GM19025 (cell line): ENCODE results near the gene ROS1.

Experiments used
- ATAC-seq: cut with Tn5 transposase; IDR thresholded peaks from one replicate; pipeline ENCODE4 v1.9.1; 2021; ENCODE audit warnings: mild to moderate bottlenecking, low read depth, moderate library complexity; ENCODE audit not compliant: unreplicated experiment

Gene ROS1

GRCh38 chr6:117441824-117442264, 16.1 kb upstream of the ROS1 start:
- ATAC-seq = no peak

DNA sequence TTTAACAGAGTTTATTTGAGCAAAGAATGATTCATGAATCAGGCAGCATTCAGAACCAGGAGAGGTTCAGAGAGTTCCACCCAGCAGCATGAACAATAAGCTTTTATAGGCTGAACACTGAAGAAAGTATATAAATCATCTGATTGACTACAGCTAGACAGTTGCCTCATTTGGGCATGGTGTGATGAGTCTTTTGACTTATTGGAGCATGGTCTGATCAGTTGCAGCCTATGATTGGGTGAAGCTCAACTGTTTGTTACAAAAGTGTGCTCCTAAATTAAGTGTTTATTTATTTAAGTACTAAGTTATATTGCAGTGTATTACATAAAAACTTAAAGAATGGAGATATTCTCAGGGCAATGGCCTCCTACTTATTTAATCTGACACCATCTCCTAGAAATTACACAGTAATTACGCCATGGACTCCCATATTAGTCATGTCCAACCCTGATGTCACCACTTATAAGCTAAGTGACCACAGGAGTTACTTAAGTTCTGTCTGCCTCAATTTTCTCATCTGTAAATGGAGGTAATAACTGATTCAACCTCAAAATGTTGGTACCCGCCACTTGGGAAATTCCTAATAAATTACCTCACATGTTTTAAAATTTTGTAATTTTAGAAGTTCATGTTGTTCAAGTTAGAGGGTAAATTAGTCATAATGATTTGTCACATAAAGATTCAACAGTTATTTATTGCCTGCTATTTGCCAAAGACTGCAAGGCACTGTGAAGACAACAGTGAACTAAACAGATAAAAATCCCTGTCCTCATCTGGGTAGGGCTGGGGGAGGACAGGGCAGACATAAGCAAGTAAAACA, 15.2 kb upstream of the ROS1 start:
- ATAC-seq = no peak

- ATAC-seq = no peak
Observed at GRCh38 chr6:117432273-117432672, 6.5 kb upstream of the ROS1 start.

DNA sequence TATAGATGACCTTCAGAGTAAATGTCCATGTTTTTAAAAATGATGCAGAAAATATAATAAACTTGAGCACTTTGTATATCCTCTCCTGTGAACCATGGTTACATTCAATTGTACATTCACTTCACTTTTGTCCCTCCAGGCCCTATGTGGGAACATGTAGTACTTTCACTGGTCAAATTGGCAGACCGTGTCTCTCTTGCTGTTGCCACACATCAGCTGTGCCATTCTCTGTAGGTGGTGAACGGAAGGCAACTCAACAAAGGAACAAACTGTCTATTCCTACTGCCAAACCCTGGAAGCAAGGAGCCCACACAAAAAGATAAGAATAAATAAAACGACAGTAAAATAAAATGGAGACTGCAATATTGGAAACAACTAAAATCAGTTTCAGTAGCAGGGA, 2.0 kb downstream of the ROS1 start:
- ATAC-seq = no peak

GRCh38 chr6:117418320-117418719, 7.4 kb downstream of the ROS1 start:
- no peak for ATAC-seq

DNA sequence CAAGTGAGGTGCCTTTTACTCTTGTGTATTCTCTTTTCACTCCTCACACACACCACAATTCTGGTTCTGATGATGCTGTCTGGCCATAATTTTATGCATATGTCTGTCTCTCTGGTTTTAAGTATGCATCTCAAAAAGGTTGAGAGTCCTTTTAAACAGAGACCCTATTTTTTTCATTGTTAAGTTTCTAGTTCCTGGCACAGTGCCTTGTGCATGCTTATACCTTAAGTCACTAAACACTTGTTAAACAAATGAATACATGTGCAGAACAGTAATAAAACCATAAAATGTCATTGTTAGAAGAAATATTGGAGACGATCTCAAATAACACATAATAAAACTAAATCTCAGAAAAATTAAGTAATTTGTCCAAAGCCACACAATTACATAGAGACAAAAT, 7.9 kb downstream of the ROS1 start:
- no peak for ATAC-seq

GRCh38 chr6:117414770-117415169, 11.0 kb downstream of the ROS1 start:
- ATAC-seq = no peak

GRCh38 chr6:117411474-117411873, 14.3 kb downstream of the ROS1 start:
- no peak for ATAC-seq

DNA sequence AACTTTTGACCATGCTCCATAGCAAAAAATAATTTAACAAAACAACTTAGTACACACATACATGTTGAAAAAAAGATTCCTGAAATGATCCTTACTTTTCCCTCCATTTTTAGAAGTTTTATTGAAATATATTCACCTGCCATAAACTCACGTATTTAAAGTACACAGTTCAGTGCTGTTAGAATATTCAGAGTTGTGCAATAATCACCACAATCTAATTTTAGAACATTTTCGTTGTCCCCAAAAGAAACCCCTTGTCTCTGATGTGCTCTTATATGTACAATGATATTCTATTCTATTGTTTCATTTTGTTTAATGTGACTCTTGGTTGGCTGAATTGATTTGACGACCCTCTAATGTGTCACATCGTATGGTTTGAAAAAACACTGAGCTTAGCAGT, 15.9 kb downstream of the ROS1 start:
- ATAC-seq = no peak

DNA sequence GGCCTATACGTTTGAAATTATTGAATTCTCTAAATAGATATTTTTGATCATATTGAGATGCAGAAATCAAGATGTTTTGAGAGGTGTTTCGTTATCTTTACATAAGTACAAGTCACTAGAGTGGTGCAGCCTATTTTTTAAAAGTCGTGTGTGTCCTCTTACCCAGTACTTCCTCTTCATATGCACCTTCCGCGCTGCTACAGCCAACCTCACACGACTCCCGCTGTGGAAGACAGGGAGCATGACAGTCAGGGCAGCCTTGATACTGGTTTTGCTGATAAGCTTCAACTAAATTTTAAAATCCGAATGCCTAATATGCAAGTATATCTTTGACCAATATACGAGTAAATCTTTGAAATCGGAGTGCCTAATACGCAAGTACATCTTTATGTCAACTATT, 16.3 kb downstream of the ROS1 start:
- ATAC-seq = no peak

GRCh38 chr6:117404548-117404947, 21.2 kb downstream of the ROS1 start:
- no peak for ATAC-seq

DNA sequence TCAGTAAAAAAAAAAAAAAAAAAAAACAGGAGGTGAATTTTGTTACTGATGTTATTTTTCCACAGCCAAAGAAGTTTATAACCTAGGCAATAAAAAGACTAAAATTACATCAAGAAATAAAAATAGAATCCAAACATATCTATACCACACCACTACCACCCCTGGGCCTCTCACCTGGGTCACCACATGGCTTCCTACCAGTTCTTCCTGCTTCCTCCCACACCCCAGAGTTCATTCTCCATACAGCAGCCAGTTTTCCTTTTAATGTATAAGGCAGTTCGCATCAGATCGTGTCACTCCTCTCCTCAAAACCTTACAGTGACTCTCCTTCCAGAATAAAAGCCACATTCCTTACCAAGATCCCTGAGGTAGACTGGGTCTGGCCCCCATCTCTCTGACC, 23.9 kb downstream of the ROS1 start:
- ATAC-seq = no peak

GRCh38 chr6:117399924-117400323, 25.8 kb downstream of the ROS1 start:
- no peak for ATAC-seq

GRCh38 chr6:117399126-117399525, 26.6 kb downstream of the ROS1 start:
- ATAC-seq = no peak

DNA sequence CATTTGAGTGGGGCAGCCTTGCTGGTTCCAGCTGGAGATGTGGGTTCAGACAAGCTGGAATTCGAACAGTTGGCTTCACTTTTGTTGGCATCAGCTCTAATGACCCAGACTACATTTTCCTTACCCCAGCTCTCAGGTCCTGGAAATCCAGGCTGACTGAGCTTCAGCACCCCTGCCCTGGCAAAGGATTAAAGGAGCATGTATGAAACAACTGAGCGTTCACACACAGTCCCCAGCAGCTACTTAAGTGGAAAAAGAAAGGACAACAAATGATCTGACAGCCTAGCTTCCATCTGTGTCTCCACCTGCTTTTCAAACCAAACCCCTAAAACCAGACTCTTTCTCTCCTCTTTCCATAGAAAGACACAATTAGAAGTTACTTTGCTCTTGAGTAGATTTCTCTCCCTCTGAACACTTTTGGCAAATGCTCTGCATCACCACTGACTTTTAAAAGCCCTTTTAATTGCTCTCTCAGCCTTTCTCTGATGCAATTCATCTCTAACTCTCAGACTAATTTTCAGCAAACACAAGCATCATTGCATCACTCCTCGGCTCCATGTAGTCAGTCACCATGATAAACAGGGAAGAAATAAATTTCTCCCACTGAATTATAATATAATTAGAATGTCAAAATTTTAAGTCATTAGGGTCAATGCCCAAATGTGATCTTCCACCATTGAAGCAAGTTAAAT, 28.1 kb downstream of the ROS1 start:
- ATAC-seq = no peak

- ATAC-seq = no peak
Observed at GRCh38 chr6:117396228-117396627, 29.5 kb downstream of the ROS1 start.

- ATAC-seq = no peak
Observed at GRCh38 chr6:117395164-117395563, 30.6 kb downstream of the ROS1 start.

GRCh38 chr6:117393045-117393444, 32.7 kb downstream of the ROS1 start:
- no peak for ATAC-seq

DNA sequence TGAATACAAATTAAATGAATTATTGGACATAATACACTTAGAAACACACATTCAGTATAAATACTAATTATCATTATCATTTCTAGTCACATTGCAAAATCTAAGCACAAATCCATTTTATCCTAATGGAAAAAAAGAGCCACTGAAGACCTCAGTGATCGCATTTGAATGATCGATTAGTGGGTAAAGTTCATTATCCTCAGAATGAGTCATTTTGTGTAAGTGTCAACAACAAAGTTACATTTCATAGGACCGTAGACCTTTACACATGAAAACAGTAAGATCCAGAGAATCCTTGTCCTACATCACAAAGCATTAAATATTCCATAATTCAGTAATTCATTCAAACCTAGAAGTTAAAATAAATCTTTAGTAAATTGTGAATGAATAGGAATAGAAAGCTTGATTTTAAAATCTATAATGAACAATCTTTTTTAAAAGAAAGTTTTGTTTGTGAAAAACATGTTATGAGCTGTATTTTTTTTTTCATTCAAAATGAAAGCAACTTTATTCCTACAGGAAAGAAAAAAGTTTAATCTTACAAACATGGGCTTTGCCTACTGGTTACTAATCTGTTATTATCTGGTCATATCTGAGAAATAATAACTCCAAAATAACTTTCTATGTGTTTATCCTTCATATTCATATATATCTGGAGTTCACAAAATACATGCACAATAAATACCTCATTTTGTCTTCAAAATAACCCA, 33.7 kb downstream of the ROS1 start:
- no peak for ATAC-seq

GRCh38 chr6:117389227-117390057, 36.3 kb downstream of the ROS1 start:
- no peak for ATAC-seq
